ENCODE data around the gene SLC19A1.
A peak's percentile ranks its signal among the peaks of the same experiment; 100 is the strongest.

The SLC19A1 gene

GRCh38 chr21:45506836-45507522 is 35.3 kb downstream of the SLC19A1 start:
- TF ChIP-seq EGR1 (IDR thresholded peaks at IDR 0.05) (no peak), YY1 (IDR thresholded peaks at IDR 0.05; ENCODE audit: low read depth) (no peak), TEAD4 (IDR thresholded peaks at IDR 0.05) (no peak; the same call in 1 of the 2 replicates), NFIC (IDR thresholded peaks at IDR 0.05) (peak; percentile 83), CREB1 (IDR thresholded peaks at IDR 0.05; ENCODE audit: low read depth) (no peak), MAX (IDR thresholded peaks at IDR 0.05) (peak; percentile 13; the same call in 1 of the 2 replicates), RAD21 (IDR thresholded peaks at IDR 0.05; ENCODE audit: low read depth) (no peak), EP300 (IDR thresholded peaks at IDR 0.05; ENCODE audit: borderline replicate concordance) (peak; percentile 64), ZBTB7A (IDR thresholded peaks at IDR 0.05; ENCODE audit: low read depth) (peak; percentile 41; the same call in 1 of the 2 replicates), FOXM1 (IDR thresholded peaks at IDR 0.05; ENCODE audit: borderline replicate concordance, low read depth) (no peak), CEBPB (IDR thresholded peaks at IDR 0.05) (no peak), TCF12 (IDR thresholded peaks at IDR 0.05; ENCODE audit: low read depth) (peak; percentile 85), USF1 (IDR thresholded peaks at IDR 0.05) (no peak)

GRCh38 chr21:45506241-45506817 is 35.9 kb downstream of the SLC19A1 start:
- no peak for TF ChIP-seq EP300 (IDR thresholded peaks at IDR 0.05; ENCODE audit: borderline replicate concordance)
- no peak for TF ChIP-seq ZBTB7A (IDR thresholded peaks at IDR 0.05; ENCODE audit: low read depth)
- TF ChIP-seq REST (IDR thresholded peaks at IDR 0.05; ENCODE audit: low read depth) = no peak
- TF ChIP-seq CEBPB (IDR thresholded peaks at IDR 0.05) = no peak
- no peak for TF ChIP-seq CREB1 (IDR thresholded peaks at IDR 0.05; ENCODE audit: low read depth)
- TF ChIP-seq USF1 (IDR thresholded peaks at IDR 0.05) = no peak
- no peak for TF ChIP-seq NFIC (IDR thresholded peaks at IDR 0.05)
- TF ChIP-seq TEAD4 (IDR thresholded peaks at IDR 0.05) = no peak
- TF ChIP-seq RAD21 (IDR thresholded peaks at IDR 0.05; ENCODE audit: low read depth) = no peak
- no peak for TF ChIP-seq EGR1 (IDR thresholded peaks at IDR 0.05)

- TF ChIP-seq USF1 (IDR thresholded peaks at IDR 0.05) (0 out of 2 replicates have a peak, but pooled peaks have one; percentile 25), CEBPB (IDR thresholded peaks at IDR 0.05) (no peak), RAD21 (IDR thresholded peaks at IDR 0.05; ENCODE audit: low read depth) (no peak), EGR1 (IDR thresholded peaks at IDR 0.05) (no peak), REST (IDR thresholded peaks at IDR 0.05; ENCODE audit: low read depth) (no peak), NFIC (IDR thresholded peaks at IDR 0.05) (peak; percentile 89), MAX (IDR thresholded peaks at IDR 0.05) (peak; percentile 99), TCF12 (IDR thresholded peaks at IDR 0.05; ENCODE audit: low read depth) (peak; percentile 89), YY1 (IDR thresholded peaks at IDR 0.05; ENCODE audit: low read depth) (no peak), FOXM1 (IDR thresholded peaks at IDR 0.05; ENCODE audit: borderline replicate concordance, low read depth) (no peak), ZBTB7A (IDR thresholded peaks at IDR 0.05; ENCODE audit: low read depth) (0 out of 2 replicates have a peak, but pooled peaks have one; percentile 45), TEAD4 (IDR thresholded peaks at IDR 0.05) (no peak), EP300 (IDR thresholded peaks at IDR 0.05; ENCODE audit: borderline replicate concordance) (0 out of 2 replicates have a peak, but pooled peaks have one; percentile 51), TAF1 (IDR thresholded peaks at IDR 0.05; ENCODE audit: low read depth) (no peak), CREB1 (IDR thresholded peaks at IDR 0.05; ENCODE audit: low read depth) (no peak)
These were observed 36.7 kb downstream of the SLC19A1 start for GRCh38 chr21:45505416-45506021.

GRCh38 chr21:45504516-45505415 is 37.5 kb downstream of the SLC19A1 start:
- TF ChIP-seq ZBTB7A (IDR thresholded peaks at IDR 0.05; ENCODE audit: low read depth) (0 out of 2 replicates have a peak, but pooled peaks have one; percentile 13), RAD21 (IDR thresholded peaks at IDR 0.05; ENCODE audit: low read depth) (no peak), TAF1 (IDR thresholded peaks at IDR 0.05; ENCODE audit: low read depth) (no peak), TCF12 (IDR thresholded peaks at IDR 0.05; ENCODE audit: low read depth) (no peak), TEAD4 (IDR thresholded peaks at IDR 0.05) (no peak), YY1 (IDR thresholded peaks at IDR 0.05; ENCODE audit: low read depth) (no peak)

Measured in Ishikawa (cell line).